ENCODE data around the gene EYA4.

Gene EYA4

GRCh38 chr6:133242637-133243585 is 1.8 kb downstream of the EYA4 start:
- DNase-seq (ENCODE audit: low spot score) = peak; percentile 22

GRCh38 chr6:133243723-133244305 is 2.7 kb downstream of the EYA4 start:
- no peak for DNase-seq (ENCODE audit: low spot score)

GRCh38 chr6:133244519-133244918 is 3.4 kb downstream of the EYA4 start:
- no peak for DNase-seq (ENCODE audit: low spot score)

- no peak for DNase-seq (ENCODE audit: low spot score)
Observed at GRCh38 chr6:133245007-133245406, 3.9 kb downstream of the EYA4 start.

GRCh38 chr6:133245422-133245903 is 4.3 kb downstream of the EYA4 start:
- no peak for DNase-seq (ENCODE audit: low spot score)

GRCh38 chr6:133247581-133247980 is 6.4 kb downstream of the EYA4 start:
- DNase-seq (ENCODE audit: low spot score) = no peak

- DNase-seq (ENCODE audit: low spot score) = no peak
Observed at GRCh38 chr6:133248241-133249001, 7.3 kb downstream of the EYA4 start.

GRCh38 chr6:133251688-133252087 is 10.5 kb downstream of the EYA4 start:
- no peak for DNase-seq (ENCODE audit: low spot score)

GRCh38 chr6:133254552-133255228 is 13.5 kb downstream of the EYA4 start:
- no peak for DNase-seq (ENCODE audit: low spot score)

GRCh38 chr6:133257545-133258105 is 16.5 kb downstream of the EYA4 start:
- DNase-seq (ENCODE audit: low spot score) = no peak

- DNase-seq (ENCODE audit: low spot score) = no peak
Observed at GRCh38 chr6:133259561-133259960, 18.4 kb downstream of the EYA4 start.

GRCh38 chr6:133262804-133263203 is 21.6 kb downstream of the EYA4 start:
- DNase-seq (ENCODE audit: low spot score) = no peak

- DNase-seq (ENCODE audit: low spot score) = no peak
Observed at GRCh38 chr6:133265066-133265465, 23.9 kb downstream of the EYA4 start.

GRCh38 chr6:133266186-133266585 is 25.0 kb downstream of the EYA4 start:
- no peak for DNase-seq (ENCODE audit: low spot score)

GRCh38 chr6:133268621-133269020 is 27.5 kb downstream of the EYA4 start:
- no peak for DNase-seq (ENCODE audit: low spot score)

- no peak for DNase-seq (ENCODE audit: low spot score)
Observed at GRCh38 chr6:133274813-133275212, 33.7 kb downstream of the EYA4 start.

GRCh38 chr6:133275213-133275612 is 34.1 kb downstream of the EYA4 start:
- DNase-seq (ENCODE audit: low spot score) = no peak

GRCh38 chr6:133277228-133277899 is 36.2 kb downstream of the EYA4 start:
- no peak for DNase-seq (ENCODE audit: low spot score)

GRCh38 chr6:133277900-133278545 is 36.9 kb downstream of the EYA4 start:
- DNase-seq (ENCODE audit: low spot score) = no peak

- DNase-seq (ENCODE audit: low spot score) = no peak
Observed at GRCh38 chr6:133286765-133287164, 45.6 kb downstream of the EYA4 start.

GRCh38 chr6:133288662-133289061 is 47.5 kb downstream of the EYA4 start:
- no peak for DNase-seq (ENCODE audit: low spot score)
